Effector memory CD8-positive, alpha-beta T cell (primary cell): ENCODE results near the gene RIMS4.

Source experiments
- ATAC-seq: fragments of 150-1000 bp; cut with Tn5 transposase; replicated peaks from 2 replicates; pipeline ENCODE4 v1.10.0; 2021; ENCODE audit warnings: mild to moderate bottlenecking, moderate library complexity
- DNase-seq, 3 experiments: peaks; one replicate each; pipeline ENCODE4 v3.0.0; 2021
- H3K27ac Mint-ChIP-seq, 2 donors: one replicate each; pipeline ENCODE4 v1.8.0; 2022; ENCODE audit warnings: mild to moderate bottlenecking in 2 of 2, mixed read lengths in 2 of 2, moderate library complexity in 2 of 2
- H3K27me3 Mint-ChIP-seq, 2 donors: one replicate each; pipeline ENCODE4 v1.8.0; 2022; ENCODE audit warnings: mixed read lengths in 2 of 2
- H3K36me3 Mint-ChIP-seq: one replicate; pipeline ENCODE4 v1.8.0; 2022; ENCODE audit warnings: mild to moderate bottlenecking, moderate library complexity, mixed read lengths; ENCODE audit not compliant: insufficient read depth
- H3K4me1 Mint-ChIP-seq, 2 donors: one replicate each; pipeline ENCODE4 v1.8.0; 2022; ENCODE audit warnings: low read depth in 2 of 2, mixed read lengths in 2 of 2
- H3K4me3 Mint-ChIP-seq, 2 donors: one replicate each; pipeline ENCODE4 v1.8.0; 2022; ENCODE audit warnings: mild to moderate bottlenecking in 2 of 2, mixed read lengths in 2 of 2, moderate library complexity in 2 of 2
- H3K9me3 Mint-ChIP-seq, 2 donors: one replicate each; pipeline ENCODE4 v1.8.0; 2022; ENCODE audit warnings: mixed read lengths in 2 of 2

RIMS4 gene

GRCh38 chr20:44817143-44817910 is 7.0 kb upstream of the RIMS4 start:
- Mint-ChIP-seq H3K4me3 (no peak overlapping the region), H3K4me1 (no peaks in the 10 kb centered on the region), H3K36me3 (no peaks in the 10 kb centered on the region), H3K9me3 (no peaks in the 10 kb centered on the region), H3K27me3 (peaks cover 20 to 21% of the 10 kb centered on the region in 2 donors), H3K27ac (no peak overlapping the region)
- DNase-seq = no peak
- no peak for ATAC-seq

DNA sequence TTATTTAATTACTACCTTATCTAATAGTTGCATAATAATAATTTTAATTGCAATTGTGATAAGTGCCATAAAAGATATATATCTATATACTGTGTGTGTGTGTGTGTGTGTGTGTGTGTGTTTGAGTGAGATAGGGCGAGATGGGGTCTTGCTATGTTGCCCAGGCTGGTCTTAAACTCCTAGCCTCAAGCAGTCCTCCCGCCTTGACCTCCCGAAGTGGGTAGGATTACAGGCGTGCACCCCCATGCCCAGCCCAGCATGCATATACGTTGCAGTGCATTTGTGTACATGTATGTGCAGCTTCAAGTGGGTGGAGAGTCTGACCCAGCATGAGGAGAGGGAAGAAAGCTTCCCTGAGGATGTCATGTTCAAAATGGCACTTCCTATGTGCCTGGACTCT is 4.6 kb upstream of the RIMS4 start:
- Mint-ChIP-seq H3K4me3 (no peak overlapping the region), H3K4me1 (peaks cover 0 to 7% of the 10 kb centered on the region in 2 donors), H3K27ac (no peak overlapping the region), H3K36me3 (no peaks in the 10 kb centered on the region), H3K27me3 (peaks cover 34 to 37% of the 10 kb centered on the region in 2 donors), H3K9me3 (no peaks in the 10 kb centered on the region)
- no peak for DNase-seq
- no peak for ATAC-seq

GRCh38 chr20:44811150-44811685 is 872 bp upstream of the RIMS4 start:
- peaks cover 59 to 74% of the 10 kb centered on the region in 2 donors for H3K27me3 Mint-ChIP-seq

GRCh38 chr20:44810061-44810390 is 320 bp downstream of the RIMS4 start:
- DNase-seq = no peak
- Mint-ChIP-seq H3K4me3 (peak overlapping the region; percentile 59 to 76), H3K4me1 (peaks cover 0 to 11% of the 10 kb centered on the region in 2 donors), H3K36me3 (no peaks in the 10 kb centered on the region), H3K27ac (no peak overlapping the region), H3K27me3 (peaks cover 59 to 86% of the 10 kb centered on the region in 2 donors), H3K9me3 (no peaks in the 10 kb centered on the region)
- ATAC-seq = no peak

More at GRCh38 chr20:44811150-44811685, 872 bp upstream of the RIMS4 start:
- no peak for DNase-seq
- H3K27ac Mint-ChIP-seq = no peak overlapping the region
- peaks cover 0 to 11% of the 10 kb centered on the region in 2 donors for H3K4me1 Mint-ChIP-seq
- no peaks in the 10 kb centered on the region for H3K9me3 Mint-ChIP-seq
- ATAC-seq = no peak
- peak overlapping the region; percentile 28 to 62 for H3K4me3 Mint-ChIP-seq
- no peaks in the 10 kb centered on the region for H3K36me3 Mint-ChIP-seq

DNA sequence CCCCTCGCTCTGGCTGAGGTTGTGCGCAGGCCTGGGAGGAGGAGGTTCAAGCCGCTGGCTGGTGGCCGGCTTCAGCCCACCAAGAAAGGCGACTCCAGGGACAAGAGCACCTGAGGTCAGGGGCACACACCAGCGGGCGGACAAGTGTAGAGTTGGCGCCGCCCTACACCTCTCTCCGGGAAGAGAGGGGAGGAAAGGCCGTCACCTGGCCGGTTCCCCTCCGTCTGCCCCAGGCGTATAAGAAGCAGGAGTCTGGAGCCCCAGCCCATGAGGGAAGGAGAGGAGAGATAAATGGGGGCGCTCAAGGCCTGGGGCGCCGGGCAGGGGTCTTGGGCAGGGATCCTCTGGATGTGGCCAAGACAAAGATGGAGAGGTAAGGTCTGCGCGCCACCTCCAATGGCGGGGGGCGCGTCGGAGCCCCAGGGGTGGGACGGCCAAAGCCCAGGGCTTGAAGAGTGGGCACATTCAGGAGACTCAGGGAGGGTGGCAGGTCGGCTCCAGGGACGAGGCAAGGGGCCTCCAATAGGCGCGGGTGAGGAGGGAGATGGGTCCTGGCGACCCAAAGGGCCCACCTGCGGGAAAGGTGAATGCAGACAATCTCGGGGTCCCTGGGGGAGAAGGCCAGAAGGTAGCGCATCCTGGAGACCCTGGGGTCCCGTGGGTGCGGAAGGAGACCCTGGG is 826 bp downstream of the RIMS4 start:
- H3K27me3 Mint-ChIP-seq = peaks cover 62 to 91% of the 10 kb centered on the region in 2 donors
- H3K9me3 Mint-ChIP-seq = no peaks in the 10 kb centered on the region
- no peak overlapping the region for H3K27ac Mint-ChIP-seq
- H3K4me1 Mint-ChIP-seq = peaks cover 0 to 11% of the 10 kb centered on the region in 2 donors
- ATAC-seq = no peak
- peak overlapping the region; percentile 59 to 76 for H3K4me3 Mint-ChIP-seq
- H3K36me3 Mint-ChIP-seq = no peaks in the 10 kb centered on the region
- DNase-seq = no peak

DNA sequence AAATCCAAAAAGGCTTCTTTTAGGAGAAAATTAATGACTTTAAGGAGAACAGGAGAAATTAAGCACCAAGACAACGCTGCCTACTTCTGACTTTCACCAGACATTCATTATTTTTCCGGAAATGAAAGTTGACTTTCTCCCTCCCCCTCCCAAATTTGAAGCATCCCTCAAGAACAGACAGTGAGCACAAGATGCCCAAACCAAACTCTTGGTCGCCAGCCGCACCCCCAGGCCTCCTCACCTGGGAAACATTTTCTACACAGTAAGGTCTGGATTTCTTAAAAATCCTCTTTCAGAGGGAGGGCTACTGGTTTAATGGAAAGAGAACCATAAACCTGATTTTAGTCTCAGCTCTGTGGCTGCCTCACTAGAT is 2.7 kb downstream of the RIMS4 start:
- ATAC-seq (no peak), DNase-seq (no peak)
- Mint-ChIP-seq H3K27me3 (peaks cover 57 to 93% of the 10 kb centered on the region in 2 donors), H3K4me3 (no peak overlapping the region), H3K36me3 (no peaks in the 10 kb centered on the region), H3K27ac (no peak overlapping the region), H3K9me3 (no peaks in the 10 kb centered on the region), H3K4me1 (peaks cover 0 to 11% of the 10 kb centered on the region in 2 donors)

GRCh38 chr20:44807051-44807683 is 3.2 kb downstream of the RIMS4 start:
- ATAC-seq = no peak
- DNase-seq = no peak
- no peaks in the 10 kb centered on the region for H3K36me3 Mint-ChIP-seq
- peaks cover 0 to 11% of the 10 kb centered on the region in 2 donors for H3K4me1 Mint-ChIP-seq
- no peak overlapping the region for H3K27ac Mint-ChIP-seq
- no peak overlapping the region for H3K4me3 Mint-ChIP-seq
- peaks cover 52 to 93% of the 10 kb centered on the region in 2 donors for H3K27me3 Mint-ChIP-seq
- no peaks in the 10 kb centered on the region for H3K9me3 Mint-ChIP-seq

GRCh38 chr20:44805979-44806620 is 4.2 kb downstream of the RIMS4 start:
- Mint-ChIP-seq H3K36me3 (no peaks in the 10 kb centered on the region), H3K4me1 (peaks cover 0 to 6% of the 10 kb centered on the region in 2 donors), H3K27ac (no peak overlapping the region), H3K4me3 (no peak overlapping the region), H3K27me3 (peaks cover 45 to 84% of the 10 kb centered on the region in 2 donors), H3K9me3 (no peaks in the 10 kb centered on the region)
- no peak for DNase-seq
- no peak for ATAC-seq

DNA sequence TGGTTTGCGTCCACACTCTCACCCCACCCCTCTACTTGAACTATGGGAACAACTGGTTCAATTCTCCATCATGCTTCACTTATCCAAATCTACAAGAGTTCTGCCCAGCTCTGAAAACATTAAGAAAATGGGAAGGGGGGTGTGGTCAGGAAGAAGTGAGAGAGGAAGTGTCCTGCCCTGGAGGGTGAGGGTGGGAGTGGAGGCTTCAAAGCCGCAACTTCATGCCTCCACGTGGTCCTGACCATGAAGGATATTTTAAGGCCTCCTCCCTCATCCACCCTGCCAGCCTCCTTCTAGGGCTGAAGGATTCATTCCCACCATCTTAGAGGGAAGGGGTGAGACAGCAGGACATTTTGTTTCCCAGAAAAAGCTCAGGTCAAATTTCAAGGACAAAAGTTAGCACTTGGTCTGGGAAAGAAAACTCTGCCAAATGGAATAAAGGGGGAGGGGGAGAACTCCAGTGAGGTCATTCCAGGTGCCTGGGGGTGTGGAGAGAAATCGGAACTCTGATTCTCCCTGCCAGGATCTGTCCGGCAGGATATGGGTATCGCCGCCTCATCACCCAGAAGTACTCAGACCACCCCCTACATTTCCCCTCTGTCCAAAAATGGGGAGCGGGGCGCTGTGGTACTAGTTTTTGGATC is 4.9 kb downstream of the RIMS4 start:
- Mint-ChIP-seq H3K4me1 (peaks cover 0 to 3% of the 10 kb centered on the region in 2 donors), H3K36me3 (no peaks in the 10 kb centered on the region), H3K27me3 (peaks cover 41 to 78% of the 10 kb centered on the region in 2 donors), H3K4me3 (no peak overlapping the region), H3K9me3 (no peaks in the 10 kb centered on the region), H3K27ac (no peak overlapping the region)
- no peak for ATAC-seq
- no peak for DNase-seq

DNA sequence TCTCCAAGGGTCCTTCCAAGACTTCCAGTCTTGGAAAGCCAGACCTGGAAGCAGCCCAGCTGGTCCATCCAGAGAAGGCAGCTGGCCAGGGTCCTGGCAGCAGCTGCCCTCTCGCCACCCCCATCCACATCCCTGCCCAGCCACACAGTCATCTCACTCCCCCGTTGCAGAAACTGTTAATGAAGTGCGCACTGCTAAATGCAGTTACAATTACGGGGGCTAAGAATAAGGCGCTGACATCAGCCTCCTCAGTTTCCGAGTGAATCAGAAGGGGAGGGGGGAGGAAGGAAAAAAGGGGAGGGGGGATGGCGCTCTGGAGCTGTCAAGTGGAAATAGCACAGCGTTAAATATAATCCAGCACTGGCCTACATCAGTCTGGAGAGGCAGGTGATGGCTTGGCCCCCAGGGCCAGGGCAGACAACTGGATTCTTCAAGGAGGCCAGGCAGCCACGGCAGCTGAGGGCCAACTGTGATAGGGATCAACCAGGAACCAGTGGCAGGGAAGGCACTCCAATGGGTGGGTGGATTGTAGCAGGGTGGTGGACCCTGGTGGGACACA is 6.9 kb downstream of the RIMS4 start:
- Mint-ChIP-seq H3K9me3 (no peaks in the 10 kb centered on the region), H3K36me3 (no peaks in the 10 kb centered on the region), H3K27me3 (peaks cover 27 to 69% of the 10 kb centered on the region in 2 donors), H3K27ac (no peak overlapping the region), H3K4me3 (no peak overlapping the region), H3K4me1 (no peaks in the 10 kb centered on the region)
- DNase-seq (no peak), ATAC-seq (no peak)

DNA sequence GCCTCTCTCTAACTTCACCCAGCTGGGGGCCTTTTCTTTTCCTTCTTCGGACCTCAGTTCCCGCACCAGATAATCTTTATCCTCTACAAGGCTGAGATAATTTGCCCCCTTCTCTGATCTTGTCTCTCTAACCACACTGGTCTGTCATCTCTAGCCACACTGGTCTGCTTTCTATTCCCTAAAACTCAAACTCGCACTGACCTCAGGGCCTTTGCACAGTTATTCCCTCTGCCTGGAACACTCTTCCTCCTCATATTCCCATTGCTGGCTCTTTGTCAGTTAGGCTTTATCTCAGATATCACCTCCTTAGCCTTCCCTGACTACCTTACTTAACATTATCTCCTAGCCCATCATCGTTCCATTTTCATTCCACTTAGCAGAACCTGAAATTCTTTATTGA is 7.6 kb downstream of the RIMS4 start:
- no peaks in the 10 kb centered on the region for H3K9me3 Mint-ChIP-seq
- no peaks in the 10 kb centered on the region for H3K36me3 Mint-ChIP-seq
- DNase-seq (no peak), ATAC-seq (no peak)
- no peak overlapping the region for H3K27ac Mint-ChIP-seq
- H3K4me1 Mint-ChIP-seq = no peaks in the 10 kb centered on the region
- H3K4me3 Mint-ChIP-seq = no peak overlapping the region
- H3K27me3 Mint-ChIP-seq = peaks cover 20 to 68% of the 10 kb centered on the region in 2 donors

GRCh38 chr20:44800391-44801046 is 9.8 kb downstream of the RIMS4 start:
- peaks cover 14 to 65% of the 10 kb centered on the region in 2 donors for H3K27me3 Mint-ChIP-seq
- DNase-seq (no peak), ATAC-seq (no peak)
- H3K4me1 Mint-ChIP-seq = no peaks in the 10 kb centered on the region
- no peaks in the 10 kb centered on the region for H3K9me3 Mint-ChIP-seq
- no peaks in the 10 kb centered on the region for H3K36me3 Mint-ChIP-seq
- H3K4me3 Mint-ChIP-seq = no peak overlapping the region
- H3K27ac Mint-ChIP-seq = no peak overlapping the region
